Keratinocyte (primary cell): Measurements from ENCODE around the gene DNM2.
"Not testable (repeated sequence)": the region's sequence is repeated elsewhere in the genome, so short reads cannot be mapped to it uniquely, and the experiment has no call there.

Source experiments
- EZH2 ChIP-seq: IDR thresholded peaks from one replicate; pipeline ENCODE4 v1.6.1; 2012; ENCODE audit warnings: inconsistent platforms, mild to moderate bottlenecking, low read length, moderate library complexity
- TF ChIP-seq, protein P1 (sequence below), 3 experiments: IDR thresholded peaks in 1 of 3; conservative IDR thresholded peaks in 1 of 3; optimal IDR thresholded peaks in 1 of 3; 2 replicates in 2 of 3; 3 replicates in 1 of 3; pipeline versions ENCODE3 to v1.5.1; 2011; ENCODE audit warnings: low read length in 3 of 3, mild to moderate bottlenecking in 3 of 3, moderate library complexity in 2 of 3, control low read depth in 1 of 3, inconsistent platforms in 1 of 3; ENCODE audit not compliant: insufficient read depth in 2 of 3; ENCODE audit errors: extremely low read depth in 1 of 3

DNA sequence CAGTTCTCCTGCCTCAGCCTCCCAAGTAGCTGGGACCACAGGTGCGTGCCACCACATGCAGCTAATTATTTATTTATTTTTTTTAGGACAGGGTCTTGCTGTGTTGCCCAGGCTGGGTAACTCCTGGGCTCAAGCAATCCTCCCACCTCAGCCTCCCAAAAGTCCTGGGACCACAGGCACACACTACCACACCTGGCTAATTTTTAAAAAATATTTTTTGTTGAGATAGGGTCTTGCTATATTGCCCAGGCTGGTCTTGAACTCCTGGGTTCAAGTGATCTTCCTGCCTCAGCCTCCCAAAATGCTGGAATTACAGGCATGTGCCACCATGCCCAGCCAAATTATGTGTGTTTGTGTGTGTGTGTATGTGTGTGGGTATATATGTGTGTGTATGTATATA lies 139.0 kb downstream of the DNM2 start:
- TF ChIP-seq, protein P1, sequence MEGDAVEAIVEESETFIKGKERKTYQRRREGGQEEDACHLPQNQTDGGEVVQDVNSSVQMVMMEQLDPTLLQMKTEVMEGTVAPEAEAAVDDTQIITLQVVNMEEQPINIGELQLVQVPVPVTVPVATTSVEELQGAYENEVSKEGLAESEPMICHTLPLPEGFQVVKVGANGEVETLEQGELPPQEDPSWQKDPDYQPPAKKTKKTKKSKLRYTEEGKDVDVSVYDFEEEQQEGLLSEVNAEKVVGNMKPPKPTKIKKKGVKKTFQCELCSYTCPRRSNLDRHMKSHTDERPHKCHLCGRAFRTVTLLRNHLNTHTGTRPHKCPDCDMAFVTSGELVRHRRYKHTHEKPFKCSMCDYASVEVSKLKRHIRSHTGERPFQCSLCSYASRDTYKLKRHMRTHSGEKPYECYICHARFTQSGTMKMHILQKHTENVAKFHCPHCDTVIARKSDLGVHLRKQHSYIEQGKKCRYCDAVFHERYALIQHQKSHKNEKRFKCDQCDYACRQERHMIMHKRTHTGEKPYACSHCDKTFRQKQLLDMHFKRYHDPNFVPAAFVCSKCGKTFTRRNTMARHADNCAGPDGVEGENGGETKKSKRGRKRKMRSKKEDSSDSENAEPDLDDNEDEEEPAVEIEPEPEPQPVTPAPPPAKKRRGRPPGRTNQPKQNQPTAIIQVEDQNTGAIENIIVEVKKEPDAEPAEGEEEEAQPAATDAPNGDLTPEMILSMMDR (optimal IDR thresholded peaks at IDR 0.05 in 1 of 3, IDR thresholded peaks at IDR 0.05 in 1 of 3, conservative IDR thresholded peaks at IDR 0.05 in 1 of 3; ENCODE audit: extremely low read depth in 1 of 3, insufficient read depth in 2 of 3, low read length in 3 of 3), result not testable (repeated sequence)
- not testable (repeated sequence) for TF ChIP-seq EZH2
